Heart left ventricle (tissue), 16 donors: ENCODE results near the gene MYH11. TPM values are rescaled to one million over a fixed set of nuclear protein-coding genes. Genes with fewer than 3 reads are reported as not detected.

ENCODE experiments used
- ATAC-seq, 4 donors: fragments of 200-7000 bp; cut with Tn5 transposase; one replicate each; pipeline ENCODE4 v1.9.1; 2020 to 2022; ENCODE audit warnings: moderate library complexity in 4 of 4, mild to moderate bottlenecking in 3 of 4, moderate number of reproducible peaks in 1 of 4
- DNase-seq, 5 donors: peaks; one replicate each; pipeline ENCODE4 v3.0.0-alpha.2; 2020
- H3K27ac ChIP-seq, 12 donors: fragments of 200-600 bp; sonication (generic) in 4 of 12; one replicate each; pipeline versions ENCODE4 v1.5.0 to v1.8.0; 2016 to 2022; ENCODE audit warnings: mild to moderate bottlenecking in 2 of 12
- H3K27me3 ChIP-seq, 9 donors: fragments of 200-600 bp; sonication (generic) in 2 of 9; one replicate each; pipeline versions ENCODE4 v1.5.1 to v1.8.0; 2016 to 2022; ENCODE audit warnings: mild to moderate bottlenecking in 3 of 9
- H3K36me3 ChIP-seq, 9 donors: fragments of 200-600 bp; sonication (generic) in 2 of 9; one replicate each; pipeline versions ENCODE4 v1.5.0 to v1.8.0; 2018 to 2022; ENCODE audit warnings: mild to moderate bottlenecking in 2 of 9
- H3K4me1 ChIP-seq, 12 donors: fragments of 200-600 bp; sonication (generic) in 4 of 12; one replicate each; pipeline versions ENCODE4 v1.5.0 to v1.8.0; 2016 to 2022; ENCODE audit warnings: mild to moderate bottlenecking in 3 of 12
- H3K4me3 ChIP-seq, 12 donors: fragments of 200-600 bp; sonication (generic) in 4 of 12; one replicate each; pipeline versions ENCODE4 v1.5.0 to v1.8.0; 2017 to 2022; ENCODE audit warnings: mild to moderate bottlenecking in 9 of 12, moderate library complexity in 4 of 12
- H3K9me3 ChIP-seq, 12 donors: fragments of 200-600 bp; sonication (generic) in 4 of 12; one replicate each; pipeline versions ENCODE4 v1.5.0 to v1.8.0; 2016 to 2022; ENCODE audit warnings: mild to moderate bottlenecking in 1 of 12
- CTCF ChIP-seq, 12 donors: fragments of 200-600 bp; sonication (generic) in 4 of 12; IDR thresholded peaks; one replicate each; pipeline versions ENCODE4 v1.5.0 to v1.8.0; 2018 to 2022; ENCODE audit warnings: antibody characterized with exemption in 12 of 12, mild to moderate bottlenecking in 5 of 12
- POLR2A ChIP-seq, 2 donors: fragments of 450-650 bp; IDR thresholded peaks; one replicate each; pipeline ENCODE4 v1.6.1; 2017; ENCODE audit warnings: antibody characterized with exemption in 2 of 2, mild to moderate bottlenecking in 2 of 2, moderate library complexity in 2 of 2
- WGBS, 4 donors: extraction: QIAGEN DNeasy Blood & Tissue Kit in 2 of 4; methylation state at CpG; one replicate each; pipeline versions ENCODE4 v1.1.5 to v1.1.7; 2013 to 2018; 5-methylcytosine and 5-hydroxymethylcytosine counted together
- intact Hi-C, 10 donors: fragments of 100-400 bp; cut with DNase I; formaldehyde crosslinking; loops; one replicate each; pipeline versions ENCODE4 v1.11.1 to v1.14.2; 2022
- polyA plus RNA-seq, 2 donors: library from polyadenylated mRNA; stranded (reverse); fragments of 200-250 nt; gene quantifications; one replicate each; pipeline ENCODE4 v1.2.3, GENCODE V29; 2013
- total RNA-seq, 9 donors: library from RNA; depleted of rRNA in 2 of 9; stranded (reverse); fragments of >200 nt in 2 of 9; fragmentation: NEBNext Ultra II Directional in 3 of 9; extraction: Animal tissue kit (Norgen Biotek cat#: 25700) in 3 of 9; gene quantifications; one replicate each; pipeline versions ENCODE4 v1.1.0 to v1.2.4, GENCODE V29; 2016 to 2023
- donor health status: ischemic (EF 13 %, LVEDD 7.1; RV severe dilation, severe dysfunction).
- donor health status: healthy with polysubstance abuse.
- donor health status: DM: no; HTN: yes; CAD: no.
- donor health status: DM: no; HTN: no; CAD: no.
- donor health status: ischemic (EF 25% LVEDD 6.9; RV normal size, moderate dysfunction).
- donor health status: ischemic (EF 25% LVEDD 5.7; RV mildly dilated, moderate dysfunction).
- donor health status: healthy.
- donor health status: DM: yes; HTN: yes; CAD: no.
- donor health status: ischemic (EF 35%, LVEDD 5.7; RV mildly dilated, moderate dysfunction).
- donor health status: nonischemic (EF 11% LVEDD 7.7; RV severe dilation, severe dysfunction).
- donor health status: DM: yes; HTN: yes; CAD: no.
- donor health status: PGD.
- donor health status: ischemic (EF 29% LVEDD 5.4; RV normal size, mild dysfunction).
- donor health status: nonischemic (EF 23%, LVEDD 6.1; RV moderate dilation, normal function).

MYH11 gene
- total and polyA plus RNA-seq, 11 donors = 9.8 to 71.9 (median 26.5) TPM

GRCh38 chr16:15836965-15837611 lies 19.7 kb downstream of the MYH11 start:
- Histone ChIP-seq H3K9me3 (no peaks in the 10 kb centered on the region), H3K4me1 (peaks cover 0 to 5% (median 0%) of the 10 kb centered on the region in 12 donors), H3K4me3 (no peak overlapping the region), H3K27me3 (peaks cover 0 to 5% (median 0%) of the 10 kb centered on the region in 9 donors), H3K27ac (peak overlapping the region in 1 of 12 donors; percentile 87), H3K36me3 (no peaks in the 10 kb centered on the region)
- ATAC-seq (no peak), DNase-seq (no peak)
- WGBS, 4 donors = 79 to 83% (median 81%) methylated on average over 10 of the region's 10 CpGs
- intact Hi-C loops = loop anchor here in 1 of 10 donors (10.0 kb wide), 1 partner anchor 52 kb away; no protein-coding TSS in a partner anchor
- TF ChIP-seq POLR2A (IDR thresholded peaks at IDR 0.05) = no peak
- TF ChIP-seq CTCF (IDR thresholded peaks at IDR 0.05) = no peak

- Histone ChIP-seq H3K27me3 (peaks cover 0 to 5% (median 0%) of the 10 kb centered on the region in 9 donors), H3K4me1 (peaks cover 0 to 5% (median 0%) of the 10 kb centered on the region in 12 donors), H3K4me3 (no peak overlapping the region), H3K27ac (peak overlapping the region in 1 of 12 donors; percentile 87), H3K9me3 (no peaks in the 10 kb centered on the region), H3K36me3 (no peaks in the 10 kb centered on the region)
- DNase-seq (no peak), ATAC-seq (no peak)
- 88 to 95% (median 91%) methylated on average over 6 of the region's 6 CpGs for WGBS, 4 donors
- no peak for TF ChIP-seq POLR2A (IDR thresholded peaks at IDR 0.05)
- TF ChIP-seq CTCF (IDR thresholded peaks at IDR 0.05) = no peak
- intact Hi-C loops = loop anchor here in 1 of 10 donors (10.0 kb wide), 1 partner anchor 51 kb away; no protein-coding TSS in a partner anchor
These were observed 20.8 kb downstream of the MYH11 start for GRCh38 chr16:15836074-15836473.

GRCh38 chr16:15835136-15835878 lies 21.5 kb downstream of the MYH11 start:
- Histone ChIP-seq H3K4me1 (peaks cover 0 to 5% (median 0%) of the 10 kb centered on the region in 12 donors), H3K9me3 (no peaks in the 10 kb centered on the region), H3K27ac (peak overlapping the region in 1 of 12 donors; percentile 87), H3K36me3 (no peaks in the 10 kb centered on the region), H3K4me3 (no peak overlapping the region), H3K27me3 (peaks cover 0 to 2% (median 0%) of the 10 kb centered on the region in 9 donors)
- WGBS, 4 donors = 38 to 44% (median 41%) methylated on average over 2 of the region's 2 CpGs
- DNase-seq (no peak), ATAC-seq (no peak)
- intact Hi-C loops = loop anchor here in 1 of 10 donors (10.0 kb wide), 1 partner anchor 51 kb away; no protein-coding TSS in a partner anchor
- TF ChIP-seq POLR2A (IDR thresholded peaks at IDR 0.05) (no peak), CTCF (IDR thresholded peaks at IDR 0.05) (no peak)

GRCh38 chr16:15834502-15834901 lies 22.3 kb downstream of the MYH11 start:
- Histone ChIP-seq H3K4me3 (no peak overlapping the region), H3K27ac (peak overlapping the region in 1 of 12 donors; percentile 87), H3K4me1 (peaks cover 0 to 5% (median 0%) of the 10 kb centered on the region in 12 donors), H3K9me3 (no peaks in the 10 kb centered on the region), H3K27me3 (no peaks in the 10 kb centered on the region), H3K36me3 (no peaks in the 10 kb centered on the region)
- intact Hi-C loops = loop anchor here in 1 of 10 donors (10.0 kb wide), 1 partner anchor 50 kb away; no protein-coding TSS in a partner anchor
- DNase-seq (no peak), ATAC-seq (no peak)
- WGBS, 4 donors = 84 to 92% (median 89%) methylated on average over 4 of the region's 4 CpGs
- TF ChIP-seq POLR2A (IDR thresholded peaks at IDR 0.05) (no peak), CTCF (IDR thresholded peaks at IDR 0.05) (no peak)
